Astrocyte of the hippocampus (primary cell): ENCODE measurements around the gene SERPINA9.

Experiments used
- DNase-seq: peaks from one replicate; pipeline ENCODE4 v3.0.0; 2011; ENCODE audit warnings: low read depth, low spot score

Gene SERPINA9

DNA sequence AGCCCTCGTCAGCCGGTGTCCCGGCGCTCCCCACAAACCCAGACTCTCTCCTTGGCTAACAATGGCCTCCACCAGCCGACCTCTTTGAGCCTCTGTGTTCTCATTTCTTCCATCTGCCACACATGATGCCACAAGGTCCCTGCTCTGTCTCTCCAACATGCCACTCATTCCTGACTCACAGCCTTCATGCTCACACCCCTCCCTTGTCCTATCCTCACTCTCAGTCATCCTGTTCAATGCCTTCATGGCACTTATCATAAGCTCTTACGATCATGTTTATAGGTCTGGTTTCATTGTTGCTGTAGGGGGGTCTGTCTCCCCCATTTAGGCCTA lies 13.8 kb downstream of the SERPINA9 start:
- no peak for DNase-seq

DNA sequence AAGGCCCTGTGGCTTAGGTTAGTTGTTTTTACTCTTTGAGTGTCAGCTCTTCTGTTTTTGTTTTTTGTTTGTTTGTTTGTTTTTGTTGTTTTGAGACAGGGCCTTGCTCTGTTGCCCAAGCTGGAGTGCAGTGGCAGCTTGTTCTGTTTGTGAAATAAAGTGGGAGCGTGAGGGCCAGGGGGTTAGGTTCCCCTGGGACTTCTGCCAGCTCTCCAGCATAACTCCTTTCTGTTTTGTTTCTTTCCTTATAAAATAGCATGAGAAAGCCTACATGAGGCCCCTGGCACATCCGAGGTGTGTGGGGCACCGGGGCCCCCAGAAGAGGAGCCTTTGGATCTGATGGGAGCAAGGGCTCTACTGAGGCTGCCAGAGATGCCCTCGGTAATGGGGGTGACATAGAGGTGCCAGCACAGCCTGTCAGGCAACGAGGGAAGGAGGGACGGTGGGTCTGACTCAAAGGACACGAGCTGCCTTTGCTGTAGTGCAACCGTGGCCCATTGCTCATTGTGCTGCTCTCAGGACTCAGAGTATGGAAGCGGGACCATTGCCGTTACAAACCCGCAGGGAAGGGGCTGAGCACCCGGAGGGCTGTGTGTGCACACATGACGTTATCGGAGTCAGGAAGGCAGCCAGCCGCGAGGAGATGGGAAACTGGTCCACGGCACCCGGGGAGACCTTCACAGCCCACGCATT lies 14.3 kb downstream of the SERPINA9 start:
- DNase-seq: no peak

DNA sequence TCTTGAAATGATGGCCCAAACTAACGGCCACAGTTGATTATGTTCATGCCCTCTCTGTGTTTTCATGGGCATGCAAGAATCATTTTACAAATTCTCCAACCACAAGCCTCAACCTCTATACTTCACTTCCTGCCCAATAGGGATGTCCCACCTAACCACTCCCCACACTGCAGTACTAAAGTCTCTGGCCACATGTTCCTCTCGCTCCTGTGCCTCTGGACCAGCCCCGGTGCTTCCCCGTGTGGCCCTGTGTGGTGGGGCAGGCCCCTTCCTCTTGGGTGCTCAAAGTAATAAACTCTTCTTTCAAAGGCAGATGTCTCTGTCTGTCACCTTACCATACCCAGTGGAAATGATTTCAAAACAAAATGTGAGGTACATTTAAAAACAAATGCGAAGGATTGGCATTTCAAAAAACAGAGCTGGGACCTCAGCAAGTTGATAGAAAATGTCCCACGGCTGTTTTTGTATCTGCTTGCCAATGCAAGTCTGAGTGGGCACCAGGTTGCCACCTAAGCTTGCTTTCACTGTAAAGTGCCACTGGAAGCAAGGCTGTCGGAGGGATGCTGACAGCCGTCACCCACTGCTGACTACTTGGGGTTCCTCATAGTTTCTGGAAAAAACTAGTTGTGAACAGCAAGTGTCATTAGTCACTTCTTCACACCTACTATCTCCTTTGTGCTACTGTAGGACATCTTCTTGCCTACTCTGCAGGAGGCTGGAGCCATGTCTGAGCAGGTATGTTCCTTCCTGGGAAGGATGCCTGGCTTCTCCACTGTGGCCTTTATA lies 15.2 kb downstream of the SERPINA9 start:
- DNase-seq: no peak

GRCh38 chr14:94458558-94459205 lies 17.3 kb downstream of the SERPINA9 start:
- no peak for DNase-seq

- DNase-seq: no peak
Measured at GRCh38 chr14:94458096-94458495, 17.9 kb downstream of the SERPINA9 start.

- no peak for DNase-seq
Measured at GRCh38 chr14:94455928-94456327, 20.1 kb downstream of the SERPINA9 start.

DNA sequence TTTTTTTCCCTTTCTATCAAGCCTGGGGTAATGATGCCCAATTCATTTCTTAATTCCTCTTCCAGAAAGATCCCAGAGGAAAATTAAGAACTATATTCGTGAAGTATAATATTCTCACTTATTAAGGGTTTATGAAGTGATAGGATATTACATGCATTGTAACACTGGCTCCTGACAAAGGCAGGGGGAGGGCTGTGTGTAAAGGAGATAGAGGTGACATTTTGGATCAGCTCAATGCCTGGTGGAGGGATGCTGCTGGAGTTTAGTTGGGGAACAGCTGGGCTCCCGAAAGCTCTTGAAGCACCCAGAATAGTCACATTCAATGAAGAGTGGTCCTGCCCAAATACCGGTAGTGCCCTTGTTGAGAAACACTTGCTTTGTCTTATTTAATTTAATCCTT lies 24.2 kb downstream of the SERPINA9 start:
- no peak for DNase-seq

DNA sequence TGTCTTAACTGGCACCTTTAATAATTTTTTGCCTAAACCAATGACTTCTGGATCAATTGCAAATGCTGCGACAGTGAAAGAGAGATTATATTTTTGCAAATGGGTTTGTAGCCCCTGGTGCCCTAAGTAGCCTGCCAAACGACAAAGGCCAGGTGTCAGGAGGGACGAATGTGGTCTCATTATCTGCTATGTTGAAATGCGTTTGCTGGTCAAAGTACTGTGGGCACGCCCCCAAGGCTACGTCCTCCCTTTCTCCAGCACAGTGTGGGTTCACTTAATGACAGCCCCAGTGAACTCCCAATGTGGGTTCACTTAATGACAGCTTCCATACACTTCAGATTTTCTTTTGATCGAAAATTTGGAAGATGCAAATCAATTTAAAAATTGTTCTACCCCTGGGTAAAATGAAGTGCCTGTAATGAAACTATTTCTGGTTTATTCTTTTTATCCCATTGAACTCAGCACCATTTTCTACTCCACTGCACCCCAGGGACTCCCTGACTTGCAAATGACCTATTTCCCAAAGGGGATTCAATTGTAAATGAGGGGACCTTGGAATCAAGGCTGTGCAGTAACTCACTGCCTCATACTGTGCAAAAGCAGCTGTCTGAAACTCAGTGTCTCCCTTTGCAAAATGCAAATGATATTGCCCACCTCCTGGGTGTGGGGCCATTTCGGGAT lies 24.8 kb downstream of the SERPINA9 start:
- no peak for DNase-seq

DNA sequence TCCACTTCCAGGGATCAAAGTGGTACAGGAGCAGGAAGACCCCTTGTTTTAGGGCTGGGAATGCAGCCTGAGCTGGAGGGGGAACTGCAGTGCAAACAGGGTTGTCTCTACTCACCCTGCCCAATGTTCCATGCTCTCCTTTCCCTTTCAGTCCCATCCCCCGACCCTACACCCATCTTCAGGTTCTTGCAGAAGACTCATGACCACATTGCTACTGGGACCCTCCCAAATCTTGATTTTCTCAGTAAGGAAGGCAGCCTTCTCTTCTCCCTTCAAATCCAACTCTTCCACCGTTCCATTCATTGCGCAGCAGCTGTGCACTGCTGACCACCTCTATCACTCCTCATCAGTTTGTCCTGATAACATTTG lies 25.3 kb downstream of the SERPINA9 start:
- no peak for DNase-seq

- DNase-seq: no peak
Measured at GRCh38 chr14:94449930-94450329, 26.1 kb downstream of the SERPINA9 start.

DNA sequence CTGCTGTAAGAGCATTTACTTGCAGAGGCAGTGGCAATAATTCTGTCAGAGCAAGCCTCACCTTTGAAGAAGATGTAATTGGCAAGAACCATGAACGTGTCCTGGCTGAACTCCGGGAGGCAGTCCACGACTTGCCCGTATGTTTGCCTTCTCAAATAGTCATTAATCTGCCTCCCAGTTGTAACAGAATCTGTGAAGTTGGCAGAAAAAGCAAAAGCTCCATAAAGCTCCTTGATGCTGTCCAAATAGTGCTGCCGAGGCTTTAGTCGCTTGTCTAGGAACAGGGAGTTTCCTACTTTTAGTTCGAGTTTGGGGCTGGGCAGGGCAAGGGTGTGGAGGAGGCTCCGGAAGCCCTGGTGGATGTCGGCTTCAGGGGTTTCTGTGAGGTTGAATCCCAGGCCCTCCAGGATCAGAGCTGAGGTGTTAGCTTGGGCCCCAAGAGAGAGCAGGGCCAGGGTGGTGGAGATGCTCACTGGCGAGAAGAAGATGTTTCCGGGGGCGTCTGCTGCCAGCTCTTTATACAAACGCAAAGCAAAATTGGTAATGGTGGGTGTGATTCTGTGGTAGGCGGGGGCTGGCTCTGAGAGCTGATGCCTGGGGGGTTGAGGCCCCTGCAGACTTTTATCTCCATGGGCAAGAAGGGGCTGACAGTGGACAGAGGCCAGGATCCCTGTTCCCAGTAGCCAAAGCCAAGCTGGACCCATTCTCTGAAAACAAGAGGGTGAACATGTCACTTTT lies 27.8 kb downstream of the SERPINA9 start:
- no peak for DNase-seq

DNA sequence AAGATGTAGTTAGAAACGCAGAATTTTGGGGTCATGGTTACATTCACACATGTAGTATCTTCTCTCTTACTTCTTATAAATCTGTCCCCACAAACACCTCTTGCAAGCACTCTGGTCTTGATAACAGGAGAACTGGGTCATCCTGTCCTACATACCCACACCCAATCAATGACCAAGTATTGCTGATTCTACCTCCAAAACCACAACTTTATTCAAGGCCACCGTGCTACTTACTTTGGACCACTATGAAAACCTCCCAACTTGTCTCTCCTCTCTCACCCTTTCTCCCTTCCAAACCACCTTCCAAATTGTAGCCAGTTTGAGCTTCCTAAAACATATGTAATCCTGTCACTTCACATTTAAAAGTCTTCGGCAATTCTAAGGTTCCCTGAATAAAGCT lies 28.8 kb downstream of the SERPINA9 start:
- DNase-seq: no peak

DNA sequence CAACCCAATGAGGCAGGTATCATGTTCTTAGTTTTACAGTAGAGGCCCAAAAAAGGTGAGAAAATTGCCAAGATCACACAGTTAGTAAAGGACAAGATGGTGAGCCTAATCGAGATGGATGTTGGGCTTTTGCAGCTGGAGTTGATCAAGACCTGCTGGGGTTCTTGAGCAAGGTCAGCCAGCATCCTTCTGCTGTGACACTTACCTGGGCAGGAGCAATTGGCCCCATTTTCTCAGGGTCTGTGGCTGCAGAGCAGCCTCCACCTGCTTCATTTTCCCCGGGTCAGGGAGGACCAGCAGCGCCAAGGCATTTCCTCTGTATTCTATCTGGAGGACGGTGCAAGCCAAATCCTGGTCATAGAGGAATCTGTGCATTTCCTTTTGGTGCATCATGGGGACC lies 29.9 kb downstream of the SERPINA9 start:
- DNase-seq: no peak

DNA sequence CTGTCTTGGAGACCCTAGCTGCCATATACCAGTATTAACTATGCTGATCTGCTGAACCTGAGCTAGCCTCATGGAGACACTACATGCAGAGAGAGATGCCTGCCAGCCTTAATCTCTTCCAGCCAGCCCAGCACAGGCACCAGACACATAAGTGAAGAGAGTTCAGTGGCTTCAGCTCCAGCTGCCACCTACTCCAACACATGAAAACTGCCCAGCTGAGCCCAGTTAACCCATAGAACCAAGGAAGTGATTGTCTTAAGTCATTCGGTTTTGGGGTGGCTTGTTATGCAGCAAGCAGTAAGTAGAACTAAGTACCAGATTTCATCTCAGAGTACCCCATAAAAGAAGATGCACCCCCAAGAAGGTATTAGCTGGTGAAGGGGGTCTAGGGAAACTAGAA lies 31.0 kb downstream of the SERPINA9 start:
- DNase-seq: no peak

DNA sequence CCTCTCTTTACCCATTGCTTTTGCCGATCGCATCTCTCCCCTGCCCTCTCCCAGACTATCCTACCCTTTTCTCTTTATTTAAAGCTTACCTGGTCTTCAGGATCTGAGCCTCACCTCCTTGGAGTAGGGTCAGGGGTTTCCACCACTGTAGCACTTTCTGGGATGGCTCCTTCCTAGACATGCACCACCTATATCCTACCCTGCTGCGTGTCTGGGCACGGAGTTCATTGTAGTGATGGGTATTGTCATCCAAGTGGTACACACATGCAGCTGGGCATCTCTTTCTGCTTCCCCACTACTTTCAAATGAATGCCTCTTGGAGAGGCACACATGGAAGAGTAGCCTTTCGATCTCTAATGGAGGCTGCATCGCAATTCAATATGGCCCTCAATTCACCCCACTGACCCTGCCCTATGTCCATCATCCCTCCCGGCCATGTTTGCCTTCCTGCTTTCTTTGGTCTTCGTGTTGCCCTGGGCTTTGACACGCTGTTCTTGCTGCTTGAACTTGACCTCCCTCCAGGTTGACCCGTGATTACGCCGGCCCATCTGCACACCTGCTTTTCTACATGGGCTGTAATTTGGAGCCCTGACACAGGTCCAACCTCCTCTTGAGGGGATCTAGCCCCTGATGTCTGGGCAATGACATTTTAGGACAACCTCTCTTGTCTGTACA lies 34.3 kb downstream of the SERPINA9 start:
- DNase-seq: no peak

DNA sequence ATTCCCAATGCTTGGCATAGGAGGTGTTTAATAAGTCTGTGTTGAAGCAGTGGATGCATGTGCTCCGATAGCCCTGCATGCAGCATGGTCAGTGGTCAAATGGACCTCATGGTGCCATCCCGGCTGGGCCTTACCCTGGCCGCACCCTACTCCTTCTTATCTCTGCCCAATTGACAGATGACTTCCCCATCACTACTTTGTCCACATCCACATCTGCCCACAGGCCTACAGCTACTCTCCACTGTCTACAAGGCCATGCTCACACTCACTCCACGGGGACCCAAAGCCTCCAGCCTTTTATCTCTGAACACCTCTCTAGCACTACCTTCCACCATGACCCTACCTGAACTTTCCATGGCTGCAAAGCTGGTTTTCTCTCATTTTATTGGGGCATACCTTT lies 34.9 kb downstream of the SERPINA9 start:
- no peak for DNase-seq

- DNase-seq: no peak
Measured at GRCh38 chr14:94439453-94440057, 36.4 kb downstream of the SERPINA9 start.

DNA sequence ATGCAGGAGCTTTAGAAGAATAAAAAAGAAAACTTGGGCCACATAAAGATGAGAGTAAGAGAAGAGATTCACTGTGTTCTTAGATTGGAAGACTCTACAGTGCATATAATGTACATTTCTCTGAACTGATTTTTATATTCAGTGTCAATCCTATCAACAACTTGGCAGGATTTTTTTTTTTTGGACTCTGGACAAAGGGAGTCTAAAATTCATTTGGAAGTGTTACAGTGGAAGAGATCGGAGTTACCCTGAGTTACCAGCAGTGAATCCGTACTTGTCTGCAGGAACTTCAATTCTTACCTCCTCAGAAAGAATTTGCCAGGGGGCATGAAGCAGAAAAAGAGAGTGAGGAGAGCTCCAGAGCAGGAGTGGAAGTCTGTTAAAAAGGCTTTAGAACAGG lies 47.4 kb downstream of the SERPINA9 start:
- no peak for DNase-seq

DNA sequence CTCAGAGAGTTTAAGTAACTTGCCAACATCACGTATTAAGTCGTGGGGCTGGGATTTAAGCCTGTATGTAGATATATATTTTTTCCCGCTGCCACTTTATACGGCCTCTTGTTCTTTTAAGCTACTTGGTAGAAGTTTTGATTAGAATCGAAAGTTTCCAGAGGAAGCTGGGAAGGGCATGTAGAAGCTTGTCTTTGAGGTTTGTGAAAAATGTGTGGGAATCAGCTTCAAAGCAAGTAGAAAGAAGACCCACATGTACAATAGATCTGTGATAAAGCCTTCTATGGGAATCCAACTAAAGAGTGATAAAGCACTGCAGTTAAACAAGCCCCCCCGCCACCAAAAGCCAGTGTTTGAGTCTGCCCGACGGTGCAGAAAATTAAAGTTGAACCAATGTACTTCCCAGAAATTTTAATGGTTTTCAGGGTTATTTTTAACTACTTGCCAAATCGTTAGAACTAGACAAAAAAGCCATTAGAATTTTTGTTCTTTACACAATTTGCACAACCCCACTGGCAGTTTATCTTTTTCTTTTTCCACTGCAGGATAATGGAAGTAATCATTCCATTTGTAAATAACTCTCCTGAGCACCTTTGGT lies 48.9 kb downstream of the SERPINA9 start:
- DNase-seq: peak; percentile 21

- DNase-seq: no peak
Measured at GRCh38 chr14:94426526-94426925, 49.5 kb downstream of the SERPINA9 start.
